SJCRH30 (cell line): ENCODE measurements around the gene SCAANT1. TPM values are rescaled to one million over a fixed set of nuclear protein-coding genes. Genes with fewer than 3 reads are reported as not detected.

Source experiments
- DNase-seq, 2 experiments: peaks; one replicate each; pipeline ENCODE4 v3.0.0-alpha.2; 2015 to 2020
- H3K27ac ChIP-seq: fragments of 250-450 bp; sonication (Bioruptor Pico); 2 replicates; pipeline ENCODE4 v1.5.1; 2020; ENCODE audit warnings: mild to moderate bottlenecking, moderate library complexity
- H3K27me3 ChIP-seq: fragments of 250-450 bp; sonication (Bioruptor Pico); 2 replicates; pipeline ENCODE4 v1.5.1; 2020; ENCODE audit warnings: mild to moderate bottlenecking, moderate library complexity
- H3K36me3 ChIP-seq: fragments of 250-450 bp; sonication (Bioruptor Pico); 2 replicates; pipeline ENCODE4 v1.5.1; 2020; ENCODE audit warnings: mild to moderate bottlenecking, moderate library complexity
- H3K4me1 ChIP-seq: fragments of 250-450 bp; sonication (Bioruptor Pico); 2 replicates; pipeline ENCODE4 v1.5.1; 2020; ENCODE audit warnings: mild to moderate bottlenecking, moderate library complexity
- H3K4me3 ChIP-seq: fragments of 250-450 bp; sonication (Bioruptor Pico); 2 replicates; pipeline ENCODE4 v1.5.1; 2020; ENCODE audit warnings: mild to moderate bottlenecking, moderate library complexity
- H3K9me3 ChIP-seq: fragments of 250-450 bp; sonication (Bioruptor Pico); replicated peaks from 2 replicates; pipeline ENCODE4 v1.5.1; 2020; ENCODE audit warnings: mild to moderate bottlenecking, moderate library complexity
- total RNA-seq: library from RNA; depleted of rRNA; stranded (reverse); fragments of >200 nt; shearing (Covaris generic); gene quantifications from 2 replicates; pipeline ENCODE4 v1.2.3, GENCODE V29; 2014; rRNA removed

SCAANT1 gene
- total RNA-seq, 1 experiment from 2014 or later: not detected

GRCh38 chr3:63869940-63870614, 42.1 kb downstream of the SCAANT1 start:
- Histone ChIP-seq H3K4me1 (no peaks in the 10 kb centered on the region), H3K9me3 (no peaks in the 10 kb centered on the region), H3K27ac (no peak overlapping the region), H3K36me3 (no peaks in the 10 kb centered on the region; the same call in 1 of the 2 replicates), H3K27me3 (no peaks in the 10 kb centered on the region), H3K4me3 (no peak overlapping the region)
- no peak for DNase-seq

GRCh38 chr3:63867225-63867624, 45.0 kb downstream of the SCAANT1 start:
- no peaks in the 10 kb centered on the region for H3K4me1 ChIP-seq
- peaks cover 3% of the 10 kb centered on the region; the same call in 1 of the 2 replicates for H3K36me3 ChIP-seq
- H3K27me3 ChIP-seq: no peaks in the 10 kb centered on the region
- H3K9me3 ChIP-seq: no peaks in the 10 kb centered on the region
- no peak overlapping the region for H3K27ac ChIP-seq
- DNase-seq: no peak
- H3K4me3 ChIP-seq: no peak overlapping the region

GRCh38 chr3:63864965-63865327, 47.2 kb downstream of the SCAANT1 start:
- no peaks in the 10 kb centered on the region for H3K27me3 ChIP-seq
- H3K4me3 ChIP-seq: peak overlapping the region; percentile 83
- no peaks in the 10 kb centered on the region for H3K9me3 ChIP-seq
- H3K27ac ChIP-seq: no peak overlapping the region; the same call in 1 of the 2 replicates
- H3K4me1 ChIP-seq: no peaks in the 10 kb centered on the region
- peaks cover 3% of the 10 kb centered on the region; the same call in 1 of the 2 replicates for H3K36me3 ChIP-seq
- no peak for DNase-seq

GRCh38 chr3:63864008-63864964, 47.9 kb downstream of the SCAANT1 start:
- Histone ChIP-seq H3K27me3 (no peaks in the 10 kb centered on the region), H3K4me3 (peak overlapping the region; percentile 83), H3K9me3 (no peaks in the 10 kb centered on the region), H3K36me3 (peaks cover 3% of the 10 kb centered on the region; the same call in 1 of the 2 replicates), H3K27ac (peak overlapping the region; percentile 75), H3K4me1 (no peaks in the 10 kb centered on the region)
- peak; percentile 7 to 25 for DNase-seq

- H3K36me3 ChIP-seq: peaks cover 3% of the 10 kb centered on the region; the same call in 1 of the 2 replicates
- H3K27ac ChIP-seq: peak within 1 kb of the TSS; percentile 96
- peak; percentile 52 to 64 for DNase-seq
- H3K27me3 ChIP-seq: no peaks in the 10 kb centered on the region
- no peaks in the 10 kb centered on the region for H3K9me3 ChIP-seq
- no peaks in the 10 kb centered on the region for H3K4me1 ChIP-seq
- H3K4me3 ChIP-seq: peak within 1 kb of the TSS; percentile 98
These were observed 48.8 kb downstream of the SCAANT1 start, which contains the start of the genes ATXN7 and THOC7 for GRCh38 chr3:63863150-63864007. TSS of gene ATXN7 (plus strand) at chr3:63863867. CDS start at chr3:63912599, 48,732 bp downstream. TSS of gene THOC7 (minus strand) at chr3:63863805. CDS start at chr3:63863790, 15 bp downstream.

- DNase-seq: no peak
- Histone ChIP-seq H3K36me3 (peaks cover 3% of the 10 kb centered on the region; the same call in 1 of the 2 replicates), H3K27me3 (no peaks in the 10 kb centered on the region), H3K4me1 (no peaks in the 10 kb centered on the region), H3K27ac (peak overlapping the region; percentile 96), H3K9me3 (no peaks in the 10 kb centered on the region), H3K4me3 (peak overlapping the region; percentile 98)
These were observed 49.4 kb downstream of the SCAANT1 start for GRCh38 chr3:63862804-63863149.

Other genes starting within 250 kb of the SCAANT1 start
- not detected in 2 replicates for gene C3orf49, start 93.1 kb downstream of the SCAANT1 start, total RNA-seq
- gene THOC7, start 48.6 kb downstream of the SCAANT1 start, total RNA-seq: 35.2 and 41.4 TPM in 2 replicates
- 7.1 and 10.4 TPM in 2 replicates for gene ATXN7, start 48.5 kb downstream of the SCAANT1 start, total RNA-seq
- 73.6 and 76.1 TPM in 2 replicates for gene PSMD6, start 111.1 kb upstream of the SCAANT1 start, total RNA-seq